Endothelial cell of hepatic sinusoid (primary cell): ENCODE data around the gene GPR108.

ENCODE experiments used
- in situ Hi-C: cut with HindIII; loops from 2 replicates; pipeline ENCODE4 v1.10.0; 2017; ENCODE audit warnings: low sequenced_read_pairs

Gene GPR108

GRCh38 chr19:6737873-6738786 is 750 bp upstream of the GPR108 start:
- in situ Hi-C loops, result no loop called here

- in situ Hi-C loops, result no loop called here
These were observed 480 bp downstream of the GPR108 start for GRCh38 chr19:6736917-6737283.

GRCh38 chr19:6736169-6736916 is 1.0 kb downstream of the GPR108 start:
- in situ Hi-C loops, result no loop called here

- in situ Hi-C loops, result no loop called here
These were observed 2.0 kb downstream of the GPR108 start for GRCh38 chr19:6735181-6735911.

- in situ Hi-C loops, result no loop called here
These were observed 3.2 kb downstream of the GPR108 start for GRCh38 chr19:6734096-6734696.

- in situ Hi-C loops, result no loop called here
These were observed 3.9 kb downstream of the GPR108 start for GRCh38 chr19:6733338-6734095.

- in situ Hi-C loops, result no loop called here
These were observed 4.5 kb downstream of the GPR108 start for GRCh38 chr19:6732803-6733337.

- in situ Hi-C loops, result no loop called here
These were observed 5.6 kb downstream of the GPR108 start for GRCh38 chr19:6731822-6732221.

- in situ Hi-C loops, result no loop called here
These were observed 6.3 kb downstream of the GPR108 start for GRCh38 chr19:6730941-6731670.

GRCh38 chr19:6730153-6730804 is 7.1 kb downstream of the GPR108 start:
- in situ Hi-C loops, result no loop called here

- in situ Hi-C loops, result no loop called here
These were observed 7.7 kb downstream of the GPR108 start for GRCh38 chr19:6729573-6730152.

GRCh38 chr19:6728346-6728745 is 9.0 kb downstream of the GPR108 start:
- in situ Hi-C loops, result no loop called here

- in situ Hi-C loops, result no loop called here
These were observed 11.7 kb downstream of the GPR108 start for GRCh38 chr19:6725513-6726231.

- in situ Hi-C loops, result loop anchor here (5.0 kb wide), 1 partner anchor 48 kb away; no protein-coding TSS in a partner anchor
These were observed 12.5 kb downstream of the GPR108 start for GRCh38 chr19:6724631-6725492.

- in situ Hi-C loops, result loop anchor here (5.0 kb wide), 1 partner anchor 46 kb away; no protein-coding TSS in a partner anchor
These were observed 13.6 kb downstream of the GPR108 start for GRCh38 chr19:6723738-6724137.

- in situ Hi-C loops, result loop anchor here (5.0 kb wide), 1 partner anchor 46 kb away; no protein-coding TSS in a partner anchor
These were observed 14.2 kb downstream of the GPR108 start for GRCh38 chr19:6723108-6723618.
